Smooth muscle cell of the umbilical artery (primary cell): Measurements from ENCODE around the gene CAMK1. TPM values are rescaled to one million over a fixed set of nuclear protein-coding genes. Genes with fewer than 3 reads are reported as not detected.

Source experiments
- total RNA-seq: library from RNA; depleted of rRNA; stranded (reverse); fragments of >200 nt; gene quantifications from 2 replicates; pipeline ENCODE4 v1.2.3, GENCODE V29; 2014

CAMK1 gene
- 14.0 and 20.8 TPM in 2 replicates for total RNA-seq

GRCh38 chr3:9769426-9770275 is at the start of gene CAMK1:
CAMK1 (minus strand) TSS chr3:9769947; CDS start chr3:9767749, 2,198 bp downstream.

GRCh38 chr3:9809615-9810432 is 40.1 kb upstream of the CAMK1 start, which contains the start of gene TTLL3:
TTLL3 (plus strand) TSS chr3:9810262; CDS start chr3:9810662, 400 bp downstream.

GRCh38 chr3:9792405-9793160 is 22.8 kb upstream of the CAMK1 start, which contains the start of the genes ARPC4 and TADA3:
ARPC4 (plus strand) TSS chr3:9793082; CDS start chr3:9793122, 40 bp downstream.
TADA3 (minus strand) TSS chr3:9792473; CDS start chr3:9791466, 1,007 bp downstream.

GRCh38 chr3:9749645-9750555 is 19.8 kb downstream of the CAMK1 start, which contains the start of gene OGG1:
OGG1 (plus strand) TSS chr3:9749952; CDS start chr3:9750287, 335 bp downstream.

GRCh38 chr3:9731206-9732079 is 38.3 kb downstream of the CAMK1 start, which contains the start of gene BRPF1:
BRPF1 (plus strand) TSS chr3:9731735; CDS start chr3:9734141, 2,406 bp downstream.

Other genes starting within 250 kb of the CAMK1 start
- not detected in 2 replicates for gene LHFPL4, start 216.1 kb downstream of the CAMK1 start, total RNA-seq
- gene MTMR14, start 120.4 kb downstream of the CAMK1 start, total RNA-seq, result 23.8 and 31.3 TPM in 2 replicates
- gene CPNE9, start 66.1 kb downstream of the CAMK1 start, total RNA-seq, result not detected in 2 replicates
- gene BRPF1, start 38.2 kb downstream of the CAMK1 start, total RNA-seq, result 12.8 and 20.5 TPM in 2 replicates
- gene OGG1, start 20.0 kb downstream of the CAMK1 start, total RNA-seq, result 14.0 and 14.4 TPM in 2 replicates
- gene TADA3, start 22.5 kb upstream of the CAMK1 start, total RNA-seq, result 72.2 and 89.4 TPM in 2 replicates
- gene ARPC4, start 23.1 kb upstream of the CAMK1 start, total RNA-seq, result 200 and 210 TPM in 2 replicates
- gene TTLL3, start 40.3 kb upstream of the CAMK1 start, total RNA-seq, result 23.6 and 24.1 TPM in 2 replicates
- gene RPUSD3, start 74.1 kb upstream of the CAMK1 start, total RNA-seq, result 22.0 and 25.5 TPM in 2 replicates
- gene CIDEC, start 110.3 kb upstream of the CAMK1 start, total RNA-seq, result 0.09 TPM in 1 of 2 replicates, not detected in the other
- 17.6 and 24.3 TPM in 2 replicates for gene JAGN1, start 120.7 kb upstream of the CAMK1 start, total RNA-seq
- under 0.01 and 0.23 TPM in 2 replicates for gene IL17RE, start 132.9 kb upstream of the CAMK1 start, total RNA-seq
- gene IL17RC, start 147.2 kb upstream of the CAMK1 start, total RNA-seq, result 21.5 and 35.0 TPM in 2 replicates
- 82.0 and 124 TPM in 2 replicates for gene CRELD1, start 163.9 kb upstream of the CAMK1 start, total RNA-seq
- gene PRRT3, start 182.5 kb upstream of the CAMK1 start, total RNA-seq, result 2.4 and 3.0 TPM in 2 replicates
- 60.3 and 90.1 TPM in 2 replicates for gene EMC3, start 216.9 kb upstream of the CAMK1 start, total RNA-seq